Melanocyte of skin (primary cell): ENCODE results near the gene PLXNA4. TPM values are rescaled to one million over a fixed set of nuclear protein-coding genes. Genes with fewer than 3 reads are reported as not detected.

Experiments
- total RNA-seq, 2 donors: library from RNA; depleted of rRNA; stranded (reverse); fragments of >200 nt; gene quantifications; 2 replicates each; pipeline ENCODE4 v1.2.3, GENCODE V29; 2012

Gene PLXNA4, protein sequence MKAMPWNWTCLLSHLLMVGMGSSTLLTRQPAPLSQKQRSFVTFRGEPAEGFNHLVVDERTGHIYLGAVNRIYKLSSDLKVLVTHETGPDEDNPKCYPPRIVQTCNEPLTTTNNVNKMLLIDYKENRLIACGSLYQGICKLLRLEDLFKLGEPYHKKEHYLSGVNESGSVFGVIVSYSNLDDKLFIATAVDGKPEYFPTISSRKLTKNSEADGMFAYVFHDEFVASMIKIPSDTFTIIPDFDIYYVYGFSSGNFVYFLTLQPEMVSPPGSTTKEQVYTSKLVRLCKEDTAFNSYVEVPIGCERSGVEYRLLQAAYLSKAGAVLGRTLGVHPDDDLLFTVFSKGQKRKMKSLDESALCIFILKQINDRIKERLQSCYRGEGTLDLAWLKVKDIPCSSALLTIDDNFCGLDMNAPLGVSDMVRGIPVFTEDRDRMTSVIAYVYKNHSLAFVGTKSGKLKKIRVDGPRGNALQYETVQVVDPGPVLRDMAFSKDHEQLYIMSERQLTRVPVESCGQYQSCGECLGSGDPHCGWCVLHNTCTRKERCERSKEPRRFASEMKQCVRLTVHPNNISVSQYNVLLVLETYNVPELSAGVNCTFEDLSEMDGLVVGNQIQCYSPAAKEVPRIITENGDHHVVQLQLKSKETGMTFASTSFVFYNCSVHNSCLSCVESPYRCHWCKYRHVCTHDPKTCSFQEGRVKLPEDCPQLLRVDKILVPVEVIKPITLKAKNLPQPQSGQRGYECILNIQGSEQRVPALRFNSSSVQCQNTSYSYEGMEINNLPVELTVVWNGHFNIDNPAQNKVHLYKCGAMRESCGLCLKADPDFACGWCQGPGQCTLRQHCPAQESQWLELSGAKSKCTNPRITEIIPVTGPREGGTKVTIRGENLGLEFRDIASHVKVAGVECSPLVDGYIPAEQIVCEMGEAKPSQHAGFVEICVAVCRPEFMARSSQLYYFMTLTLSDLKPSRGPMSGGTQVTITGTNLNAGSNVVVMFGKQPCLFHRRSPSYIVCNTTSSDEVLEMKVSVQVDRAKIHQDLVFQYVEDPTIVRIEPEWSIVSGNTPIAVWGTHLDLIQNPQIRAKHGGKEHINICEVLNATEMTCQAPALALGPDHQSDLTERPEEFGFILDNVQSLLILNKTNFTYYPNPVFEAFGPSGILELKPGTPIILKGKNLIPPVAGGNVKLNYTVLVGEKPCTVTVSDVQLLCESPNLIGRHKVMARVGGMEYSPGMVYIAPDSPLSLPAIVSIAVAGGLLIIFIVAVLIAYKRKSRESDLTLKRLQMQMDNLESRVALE (N-terminal part only)
- under 1 TPM; under 0.01 TPM for total RNA-seq

DNA sequence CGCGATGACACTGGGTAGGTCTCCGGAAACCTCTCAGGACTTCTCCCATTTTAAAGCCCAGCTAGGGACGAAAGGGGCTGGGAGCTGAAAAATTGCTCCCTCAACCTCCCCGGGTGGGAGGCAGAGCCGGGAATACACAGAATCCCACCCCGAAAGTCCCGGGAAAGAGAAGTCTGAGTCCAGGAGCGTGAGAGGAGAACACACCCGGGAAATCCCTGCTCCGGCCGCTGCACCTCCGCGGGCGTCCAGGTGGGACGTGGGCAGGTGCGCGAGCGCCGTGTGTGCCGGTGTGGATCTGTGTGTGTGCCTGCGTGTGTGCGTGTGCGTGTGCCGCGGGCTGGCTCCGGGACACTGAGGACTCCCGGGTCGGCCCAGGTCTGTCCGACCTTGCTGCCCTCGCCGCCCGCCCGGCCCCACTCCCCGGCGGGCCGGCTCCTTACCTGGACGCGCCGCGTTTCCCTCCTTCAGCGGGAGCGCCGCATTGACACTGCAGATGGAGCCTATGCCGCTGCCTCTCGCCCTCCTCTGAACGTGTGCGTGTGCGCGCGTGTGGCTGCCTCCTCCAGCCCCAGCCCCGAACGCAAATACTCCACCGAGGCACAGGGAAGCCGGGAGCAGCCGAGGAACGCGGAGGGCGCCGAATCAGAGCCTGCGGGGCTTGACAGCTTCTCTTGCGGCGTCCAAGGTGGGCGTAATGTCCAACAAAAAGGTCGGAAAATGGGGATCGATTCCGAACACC, at the start of gene PLXNA4:
TSS of gene PLXNA4 (minus strand) at position 489 of the 739 bp plus-strand sequence. CDS start 67,777 bp downstream, outside the sequence.

